Endothelial cell of hepatic sinusoid (primary cell): ENCODE results near the gene MRPS33.

ENCODE experiments used
- in situ Hi-C: cut with HindIII; loops from 2 replicates; pipeline ENCODE4 v1.10.0; 2017; ENCODE audit warnings: low sequenced_read_pairs

Gene MRPS33

GRCh38 chr7:141012696-141013344 lies 1.9 kb downstream of the MRPS33 start:
- in situ Hi-C loops: loop anchor here (10.0 kb wide), 1 partner anchor 342 kb away; no protein-coding TSS in a partner anchor

- in situ Hi-C loops: loop anchor here (10.0 kb wide), 1 partner anchor 343 kb away; no protein-coding TSS in a partner anchor
These were observed 2.6 kb downstream of the MRPS33 start for GRCh38 chr7:141012044-141012685.

GRCh38 chr7:141011443-141011842 lies 3.3 kb downstream of the MRPS33 start:
- in situ Hi-C loops: loop anchor here (10.0 kb wide), 1 partner anchor 343 kb away; no protein-coding TSS in a partner anchor

- in situ Hi-C loops: no loop called here
These were observed 11.3 kb downstream of the MRPS33 start for GRCh38 chr7:141003172-141004065.

- in situ Hi-C loops: no loop called here
These were observed 13.2 kb downstream of the MRPS33 start for GRCh38 chr7:141001546-141001945.

GRCh38 chr7:141001122-141001521 lies 13.6 kb downstream of the MRPS33 start:
- in situ Hi-C loops: no loop called here

- in situ Hi-C loops: no loop called here
These were observed 16.0 kb downstream of the MRPS33 start for GRCh38 chr7:140998715-140999114.

- in situ Hi-C loops: no loop called here
These were observed 22.3 kb downstream of the MRPS33 start for GRCh38 chr7:140992422-140992821.

GRCh38 chr7:140990193-140990962 lies 24.4 kb downstream of the MRPS33 start:
- in situ Hi-C loops: no loop called here

- in situ Hi-C loops: no loop called here
These were observed 25.7 kb downstream of the MRPS33 start for GRCh38 chr7:140989068-140989467.

GRCh38 chr7:140983802-140984201 lies 30.9 kb downstream of the MRPS33 start:
- in situ Hi-C loops: no loop called here

GRCh38 chr7:140982508-140982907 lies 32.2 kb downstream of the MRPS33 start:
- in situ Hi-C loops: no loop called here

GRCh38 chr7:140981951-140982350 lies 32.8 kb downstream of the MRPS33 start:
- in situ Hi-C loops: no loop called here

- in situ Hi-C loops: no loop called here
These were observed 37.0 kb downstream of the MRPS33 start for GRCh38 chr7:140977741-140978140.

GRCh38 chr7:140972876-140973829 lies 41.6 kb downstream of the MRPS33 start:
- in situ Hi-C loops: no loop called here

- in situ Hi-C loops: no loop called here
These were observed 42.4 kb downstream of the MRPS33 start for GRCh38 chr7:140972344-140972743.

- in situ Hi-C loops: loop anchor here (5.0 kb wide), 1 partner anchor 40 kb away; no protein-coding TSS in a partner anchor
These were observed 47.3 kb downstream of the MRPS33 start for GRCh38 chr7:140967438-140967837.

GRCh38 chr7:140966561-140967233 lies 48.1 kb downstream of the MRPS33 start:
- in situ Hi-C loops: loop anchor here (5.0 kb wide), 1 partner anchor 39 kb away; no protein-coding TSS in a partner anchor

GRCh38 chr7:140961117-140961516 lies 53.6 kb downstream of the MRPS33 start:
- in situ Hi-C loops: no loop called here
